IMR-90 (cell line): ENCODE measurements around the gene OR5B21. TPM values are rescaled to one million over a fixed set of nuclear protein-coding genes. Genes with fewer than 3 reads are reported as not detected.
A peak's percentile ranks its signal among the peaks of the same experiment; 100 is the strongest.

Source experiments
- ATAC-seq: fragments of 200-7000 bp; cut with Tn5 transposase; 2 replicates; pipeline ENCODE4 v1.9.1; 2020; ENCODE audit warnings: low read depth, mild to moderate bottlenecking, moderate library complexity
- BruUV-seq: library from RNA; stranded (reverse); fragments of 400-500 nt; replicated peaks from 2 replicates; lab custom pipeline; 2021; lab: Mats Ljungman, UMichigan
- CTCF ChIA-PET: fragments of 300-600 bp; formaldehyde crosslinking; extraction: SDS; loops from one replicate; lab custom pipeline; 2021; ENCODE audit warnings: antibody characterized with exemption; lab: Yijun Ruan, JAX
- POLR2A ChIA-PET: fragments of 300-600 bp; sonication (Branson Sonifier 250); formaldehyde crosslinking; loops from one replicate; lab custom pipeline; 2022; ENCODE audit warnings: antibody characterized with exemption; ENCODE audit not compliant: unreplicated experiment; lab: Charles Lee
- DNase-seq: peaks from one replicate; pipeline ENCODE4 v3.0.0; 2013
- H2AFZ ChIP-seq: replicated peaks from 2 replicates; pipeline ENCODE3; 2013; ENCODE audit warnings: low read length, mild to moderate bottlenecking; ENCODE audit not compliant: poor library complexity
- H2AK5ac ChIP-seq: 2 replicates; pipeline ENCODE4 v1.6.1; 2013; ENCODE audit warnings: low read depth, low read length, inconsistent platforms
- H2AK9ac ChIP-seq: replicated peaks from 2 replicates; pipeline ENCODE3; 2013; ENCODE audit warnings: mild to moderate bottlenecking, low read depth, low read length, moderate library complexity; ENCODE audit not compliant: poor library complexity
- H2BK120ac ChIP-seq: 2 replicates; pipeline ENCODE4 v1.6.1; 2013; ENCODE audit warnings: low read depth, low read length, inconsistent platforms
- H2BK15ac ChIP-seq: 3 replicates; pipeline ENCODE4 v1.6.1; 2013; ENCODE audit warnings: low read depth, low read length, inconsistent platforms
- H2BK20ac ChIP-seq: 2 replicates; pipeline ENCODE4 v1.6.1; 2013; ENCODE audit warnings: low read depth, mild to moderate bottlenecking, inconsistent platforms, low read length, moderate library complexity
- H2BK5ac ChIP-seq: 2 replicates; pipeline ENCODE4 v1.6.1; 2013; ENCODE audit warnings: mild to moderate bottlenecking, low read depth, low read length, inconsistent platforms; ENCODE audit not compliant: poor library complexity, severe bottlenecking
- H3K14ac ChIP-seq: replicated peaks from 2 replicates; pipeline ENCODE4 v1.6.1; 2013; ENCODE audit warnings: low read depth, low read length, inconsistent platforms
- H3K18ac ChIP-seq: 2 replicates; pipeline ENCODE4 v1.6.1; 2013; ENCODE audit warnings: low read depth, low read length, control low read depth
- H3K23ac ChIP-seq: 2 replicates; pipeline ENCODE4 v1.6.1; 2013; ENCODE audit warnings: low read depth, low read length, inconsistent platforms
- H3K27ac ChIP-seq: 2 replicates; pipeline ENCODE4 v1.5.1; 2013; ENCODE audit warnings: mild to moderate bottlenecking, control low read depth, low read length; ENCODE audit not compliant: insufficient read depth
- H3K27me3 ChIP-seq: 2 replicates; pipeline ENCODE4 v1.6.1; 2013; ENCODE audit warnings: low read length; ENCODE audit not compliant: control insufficient read depth, insufficient read depth
- H3K36me3 ChIP-seq: 2 replicates; pipeline ENCODE4 v1.6.1; 2013; ENCODE audit warnings: low read length, mixed read lengths; ENCODE audit not compliant: control insufficient read depth, insufficient read depth
- H3K4ac ChIP-seq: 2 replicates; pipeline ENCODE4 v1.6.1; 2013; ENCODE audit warnings: low read depth, low read length, inconsistent platforms
- H3K4me1 ChIP-seq: 2 replicates; pipeline ENCODE4 v1.6.1; 2013; ENCODE audit warnings: low read length, mixed read lengths; ENCODE audit not compliant: control insufficient read depth, insufficient read depth
- H3K4me2 ChIP-seq: 2 replicates; pipeline ENCODE4 v1.6.1; 2013; ENCODE audit warnings: low read depth, mild to moderate bottlenecking, control low read depth, low read length, moderate library complexity
- H3K4me3 ChIP-seq: 2 replicates; pipeline ENCODE4 v1.5.1; 2013; ENCODE audit warnings: low read depth, mild to moderate bottlenecking, control low read depth, low read length, moderate library complexity; ENCODE audit not compliant: insufficient read depth
- H3K56ac ChIP-seq: 2 replicates; pipeline ENCODE4 v1.6.1; 2013; ENCODE audit warnings: low read length, inconsistent platforms; ENCODE audit not compliant: insufficient read depth; ENCODE audit errors: extremely low read depth
- H3K79me1 ChIP-seq, 2 experiments: 2 replicates each; pipeline ENCODE4 v1.6.1; 2013; ENCODE audit warnings: low read length in 2 of 2, inconsistent platforms in 1 of 2, low read depth in 1 of 2
- H3K9ac ChIP-seq: 2 replicates; pipeline ENCODE4 v1.6.1; 2013; ENCODE audit warnings: low read depth, low read length, control low read depth
- H3K9me1 ChIP-seq: 2 replicates; pipeline ENCODE4 v1.6.1; 2013; ENCODE audit warnings: low read length, inconsistent platforms; ENCODE audit not compliant: insufficient read depth
- H3K9me3 ChIP-seq: 2 replicates; pipeline ENCODE4 v1.6.1; 2013; ENCODE audit warnings: low read length; ENCODE audit not compliant: control insufficient read depth, insufficient read depth
- H4K20me1 ChIP-seq: 2 replicates; pipeline ENCODE4 v1.6.1; 2013; ENCODE audit warnings: low read length, inconsistent platforms; ENCODE audit not compliant: insufficient read depth
- H4K5ac ChIP-seq: 2 replicates; pipeline ENCODE4 v1.6.1; 2013; ENCODE audit warnings: mild to moderate bottlenecking, low read depth, low read length, control low read depth
- H4K8ac ChIP-seq, 2 experiments: 2 replicates each; pipeline ENCODE4 v1.6.1; 2013; ENCODE audit warnings: low read depth in 2 of 2, low read length in 2 of 2, control low read depth in 1 of 2, inconsistent platforms in 1 of 2
- H4K91ac ChIP-seq: 2 replicates; pipeline ENCODE4 v1.6.1; 2013; ENCODE audit warnings: low read depth, low read length, inconsistent platforms; ENCODE audit not compliant: insufficient read depth
- BHLHE40 ChIP-seq: fragments of 150-350 bp; IDR thresholded peaks from 2 replicates; pipeline ENCODE4 v1.6.1; 2016; ENCODE audit warnings: mild to moderate bottlenecking, low read depth, low read length
- CEBPB ChIP-seq: IDR thresholded peaks from 2 replicates; pipeline ENCODE4 v1.6.1; 2012; ENCODE audit warnings: low read depth, low read length, improper control_type of control experiment
- CHD1 ChIP-seq: IDR thresholded peaks from 2 replicates; pipeline ENCODE4 v1.6.1; 2012; ENCODE audit warnings: low read depth, low read length, improper control_type of control experiment
- CTCF ChIP-seq: conservative IDR thresholded peaks from 2 replicates; pipeline ENCODE4 v1.5.1; 2012; ENCODE audit warnings: mild to moderate bottlenecking, low read depth, low read length, improper control_type of control experiment
- ELK1 ChIP-seq: fragments of 150-350 bp; IDR thresholded peaks from 2 replicates; pipeline ENCODE4 v1.6.1; 2016; ENCODE audit warnings: low read depth, mild to moderate bottlenecking, low read length, moderate library complexity, borderline replicate concordance
- FOS ChIP-seq: fragments of 150-350 bp; IDR thresholded peaks from 2 replicates; pipeline ENCODE4 v1.6.1; 2016; ENCODE audit warnings: low read depth, low read length
- MAFK ChIP-seq: IDR thresholded peaks from 2 replicates; pipeline ENCODE4 v1.6.1; 2012; ENCODE audit warnings: low read depth, low read length, improper control_type of control experiment
- MAZ ChIP-seq: IDR thresholded peaks from 2 replicates; pipeline ENCODE4 v1.6.1; 2012; ENCODE audit warnings: low read depth, mild to moderate bottlenecking, low read length, improper control_type of control experiment, moderate library complexity, borderline replicate concordance
- MXI1 ChIP-seq: IDR thresholded peaks from 2 replicates; pipeline ENCODE4 v1.6.1; 2012; ENCODE audit warnings: low read depth, mild to moderate bottlenecking, low read length, moderate library complexity, borderline replicate concordance
- NFE2L2 ChIP-seq: fragments of 150-350 bp; IDR thresholded peaks from 2 replicates; pipeline ENCODE4 v1.6.1; 2016; ENCODE audit warnings: low read depth, mild to moderate bottlenecking, low read length
- POLR2A ChIP-seq: IDR thresholded peaks from 2 replicates; pipeline ENCODE4 v1.6.1; 2012; ENCODE audit warnings: mild to moderate bottlenecking, low read depth, low read length
- RAD21 ChIP-seq: IDR thresholded peaks from 2 replicates; pipeline ENCODE4 v1.6.1; 2012; ENCODE audit warnings: low read length, improper control_type of control experiment
- RCOR1 ChIP-seq: IDR thresholded peaks from 2 replicates; pipeline ENCODE4 v1.6.1; 2012; ENCODE audit warnings: mild to moderate bottlenecking, low read length, improper control_type of control experiment; ENCODE audit not compliant: insufficient replicate concordance
- RFX5 ChIP-seq: IDR thresholded peaks from 2 replicates; pipeline ENCODE4 v1.8.0; 2012; ENCODE audit warnings: low read depth, mild to moderate bottlenecking, low read length, moderate library complexity
- SMC3 ChIP-seq: fragments of 150-350 bp; IDR thresholded peaks from 2 replicates; pipeline ENCODE4 v1.6.1; 2016; ENCODE audit warnings: low read depth, mild to moderate bottlenecking, antibody characterized with exemption, low read length, moderate library complexity
- USF2 ChIP-seq: fragments of 150-350 bp; IDR thresholded peaks from 2 replicates; pipeline ENCODE4 v1.6.1; 2017; ENCODE audit warnings: mild to moderate bottlenecking, antibody characterized with exemption, low read length, low read depth
- WGBS, 2 experiments: methylation state at CpG; one replicate each; pipeline versions ENCODE4 v1.1.5 to v1.1.7; 2013; ENCODE audit warnings: missing lambda C conversion rate in 2 of 2; ENCODE audit not compliant: insufficient read length in 1 of 2; ENCODE audit errors: extremely low coverage in 2 of 2; 5-methylcytosine and 5-hydroxymethylcytosine counted together
- dilution Hi-C: fragments of 300-500 bp; cut with HindIII; formaldehyde crosslinking; loops from one replicate; pipeline ENCODE4 v1.14.3; 2018; ENCODE audit warnings: low sequenced_read_pairs; ENCODE audit not compliant: unreplicated experiment
- in situ Hi-C: fragments of 300-500 bp; cut with MboI; formaldehyde crosslinking; loops from 3 replicates; pipeline ENCODE4 v1.14.3; 2019; ENCODE audit warnings: low sequenced_read_pairs, inconsistent platforms, mixed read lengths
- intact Hi-C: fragments of 100-400 bp; cut with micrococcal nuclease; formaldehyde crosslinking; loops from 2 replicates; pipeline ENCODE4 v1.10.0; 2022
- polyA plus RNA-seq, 3 experiments: library from polyadenylated mRNA; depleted of rRNA; stranded (reverse); fragments of >200 nt; gene quantifications; 2 replicates each; pipeline ENCODE4 v1.2.3, GENCODE V29; 2012; ENCODE audit warnings: low replicate concordance in 1 of 3
- total RNA-seq: library from RNA; depleted of rRNA; stranded (reverse); fragments of >200 nt; gene quantifications from 2 replicates; pipeline ENCODE4 v1.2.3, GENCODE V29; 2012

Gene OR5B21
- total and polyA plus RNA-seq, 2 of the 4 experiments (the other 2 are of a cell fraction), result not detected

- Histone ChIP-seq H3K4me1 (peaks cover 7% of the 10 kb centered on the region; the same call in 1 of the 2 replicates), H3K27ac (no peak overlapping the region), H3K9me1 (no peaks in the 10 kb centered on the region), H3K4me2 (no peak overlapping the region), H2AFZ (no peak overlapping the region), H3K23ac (no peak overlapping the region), H3K36me3 (no peaks in the 10 kb centered on the region), H4K5ac (no peak overlapping the region), H2AK9ac (no peak overlapping the region), H3K4me3 (no peak overlapping the region), H4K91ac (no peak overlapping the region), H4K8ac (0 out of 4 replicates have a peak overlapping the region, but pooled peaks of 1 of the 2 experiments have one; percentile 15), H3K14ac (no peak overlapping the region), H3K4ac (peak overlapping the region; percentile 60; the same call in 1 of the 2 replicates), H3K27me3 (no peaks in the 10 kb centered on the region), H3K9me3 (no peaks in the 10 kb centered on the region; the same call in 1 of the 2 replicates), H3K18ac (peak overlapping the region; percentile 79; the same call in 1 of the 2 replicates), H2BK120ac (peak overlapping the region; percentile 27; the same call in 1 of the 2 replicates), H4K20me1 (no peaks in the 10 kb centered on the region), H2BK20ac (peak overlapping the region; percentile 52; the same call in 1 of the 2 replicates), H2BK15ac (no peak overlapping the region; the same call in 2 of the 3 replicates), H2AK5ac (peak overlapping the region; percentile 90; the same call in 1 of the 2 replicates), H3K79me1 (no peaks in the 10 kb centered on the region), H3K9ac (no peak overlapping the region), H3K56ac (no peak overlapping the region), H2BK5ac (peak overlapping the region; percentile 63)
- TF ChIP-seq FOS, result no peak
- no peak for TF ChIP-seq BHLHE40
- TF ChIP-seq RAD21, result no peak
- TF ChIP-seq CTCF, result no peak
- no peak for TF ChIP-seq SMC3
- no peak for TF ChIP-seq MXI1
- no peak for TF ChIP-seq RCOR1
- no peak for TF ChIP-seq RFX5
- TF ChIP-seq MAFK, result no peak
- no peak for TF ChIP-seq ELK1
- no peak for TF ChIP-seq CEBPB
- no peak for TF ChIP-seq POLR2A
- TF ChIP-seq USF2, result no peak
- no peak for TF ChIP-seq CHD1
- TF ChIP-seq MAZ, result no peak
- no peak for TF ChIP-seq NFE2L2
- intact Hi-C loops, result loop anchor here (10.0 kb wide), 1 partner anchor 176 kb away; no protein-coding TSS in a partner anchor
- no CpG with 5 or more reads among the region's 2 CpGs for WGBS, 2 experiments
- ATAC-seq (no peak), DNase-seq (no peak)
- BruUV-seq, result no TSS peak
- in situ Hi-C loops, result no loop called here
- ChIA-PET POLR2A (no interaction called here), CTCF (no interaction called here)
- dilution Hi-C loops, result no loop called here
Observed at GRCh38 chr11:58490827-58491226, 17.1 kb downstream of the OR5B21 start.
